ENCODE measurements around the gene PSENEN. TPM values are rescaled to one million over a fixed set of nuclear protein-coding genes. Genes with fewer than 3 reads are reported as not detected.

PSENEN gene
- total and polyA plus RNA-seq, 2 of the 8 experiments (the other 6 are each of a cell fraction or from before 2014, with no cell fraction given): 66.7 to 75.3 TPM

DNA sequence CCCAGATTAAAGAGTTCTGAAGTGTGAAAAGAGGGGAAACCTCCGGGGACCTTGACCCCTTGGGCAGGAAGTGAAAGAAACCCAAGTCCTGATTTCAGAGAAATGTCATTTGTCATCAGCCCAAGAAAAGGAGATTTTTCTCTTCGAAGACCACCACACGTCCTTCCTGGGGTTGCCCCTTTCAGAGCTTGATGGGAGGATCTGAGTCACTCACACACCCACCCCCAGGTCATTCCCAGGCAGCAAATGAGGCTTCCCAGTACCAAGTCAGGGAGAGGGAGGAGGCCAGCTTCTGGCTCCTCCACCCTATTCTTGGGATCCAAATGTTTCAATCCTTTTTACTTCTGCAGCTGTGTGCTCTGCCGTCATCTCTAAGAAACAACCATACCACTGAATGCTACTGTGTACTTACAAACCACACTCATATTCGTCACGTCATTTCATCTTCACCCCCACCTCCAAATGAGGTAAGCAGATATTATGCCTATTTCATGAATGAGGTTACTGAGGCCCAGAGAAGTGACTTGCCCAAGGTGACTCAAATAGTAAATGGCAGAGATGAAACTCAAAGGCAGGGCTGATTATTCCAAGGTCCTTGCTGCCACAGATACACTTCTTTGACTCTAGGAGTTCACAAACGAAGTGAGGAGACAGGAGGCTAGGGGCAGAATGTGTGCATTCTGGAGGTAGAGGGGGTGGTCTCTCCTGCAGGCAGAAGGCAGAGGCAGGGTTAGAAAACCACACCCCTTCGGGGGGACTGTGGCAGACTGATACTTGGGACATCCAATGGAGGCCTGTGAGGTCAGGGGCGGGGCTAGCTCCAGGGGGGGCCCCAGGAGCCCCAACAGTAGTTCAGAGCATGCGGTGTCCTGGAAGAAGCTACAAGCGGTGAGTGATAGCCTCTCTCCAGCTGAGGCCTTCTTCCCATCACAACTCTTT is 32.6 kb upstream of the PSENEN start (continued):
- TF ChIP-seq, protein P1, sequence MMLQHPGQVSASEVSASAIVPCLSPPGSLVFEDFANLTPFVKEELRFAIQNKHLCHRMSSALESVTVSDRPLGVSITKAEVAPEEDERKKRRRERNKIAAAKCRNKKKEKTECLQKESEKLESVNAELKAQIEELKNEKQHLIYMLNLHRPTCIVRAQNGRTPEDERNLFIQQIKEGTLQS (IDR thresholded peaks at IDR 0.05; ENCODE audit: insufficient read depth, low read depth, low read length): no peak
- no peak for TF ChIP-seq TCF12 (IDR thresholded peaks at IDR 0.05; ENCODE audit: low read depth, low read length)
- TF ChIP-seq POU5F1 (IDR thresholded peaks at IDR 0.05; ENCODE audit: low read depth, low read length): no peak
- TF ChIP-seq KDM1A (IDR thresholded peaks at IDR 0.05; ENCODE audit: borderline replicate concordance, low read length): no peak

All from H1 (cell line).